ENCODE measurements around the gene NWD2. TPM values are rescaled to one million over a fixed set of nuclear protein-coding genes. Genes with fewer than 3 reads are reported as not detected.

Gene NWD2
- polyA plus RNA-seq, 2 donors: under 0.01 to 0.05 TPM

- 58 to 63% methylated on average over 3 of the region's 3 CpGs for WGBS, 2 donors
- Histone ChIP-seq H3K9me3 (ENCODE audit: control insufficient read depth in 2 of 2, insufficient read depth in 1 of 2, low read depth in 1 of 2, low read length in 1 of 2) (no peaks in the 10 kb centered on the region), H3K4me3 (ENCODE audit: low read depth in 1 of 2, low read length in 2 of 2) (no peak overlapping the region), H3K27ac (ENCODE audit: low read depth in 2 of 2, low read length in 1 of 2) (no peak overlapping the region), H3K27me3 (ENCODE audit: control insufficient read depth in 1 of 2, insufficient read depth in 2 of 2, low read length in 2 of 2) (no peaks in the 10 kb centered on the region), H3K36me3 (ENCODE audit: control insufficient read depth in 2 of 2, insufficient read depth in 2 of 2, low read length in 1 of 2) (no peaks in the 10 kb centered on the region), H3K4me1 (ENCODE audit: control insufficient read depth in 2 of 2, insufficient read depth in 2 of 2, low read length in 1 of 2) (no peaks in the 10 kb centered on the region)
Observed at GRCh38 chr4:37268319-37268718, 23.8 kb downstream of the NWD2 start.

GRCh38 chr4:37279121-37279520 lies 34.6 kb downstream of the NWD2 start:
- Histone ChIP-seq H3K4me3 (ENCODE audit: low read depth in 1 of 2, low read length in 2 of 2) (no peak overlapping the region), H3K27me3 (ENCODE audit: control insufficient read depth in 1 of 2, insufficient read depth in 2 of 2, low read length in 2 of 2) (no peaks in the 10 kb centered on the region), H3K27ac (ENCODE audit: low read depth in 2 of 2, low read length in 1 of 2) (no peak overlapping the region), H3K9me3 (ENCODE audit: control insufficient read depth in 2 of 2, insufficient read depth in 1 of 2, low read depth in 1 of 2, low read length in 1 of 2) (no peaks in the 10 kb centered on the region), H3K36me3 (ENCODE audit: control insufficient read depth in 2 of 2, insufficient read depth in 2 of 2, low read length in 1 of 2) (no peaks in the 10 kb centered on the region), H3K4me1 (ENCODE audit: control insufficient read depth in 2 of 2, insufficient read depth in 2 of 2, low read length in 1 of 2) (no peaks in the 10 kb centered on the region)
- 79 to 88% methylated on average over 1 of the region's 1 CpG for WGBS, 2 donors

- H3K9me3 ChIP-seq (ENCODE audit: control insufficient read depth in 2 of 2, insufficient read depth in 1 of 2, low read depth in 1 of 2, low read length in 1 of 2): no peaks in the 10 kb centered on the region
- 72 to 73% methylated on average over 6 of the region's 6 CpGs for WGBS, 2 donors
- H3K4me1 ChIP-seq (ENCODE audit: control insufficient read depth in 2 of 2, insufficient read depth in 2 of 2, low read length in 1 of 2): no peaks in the 10 kb centered on the region
- no peak overlapping the region for H3K4me3 ChIP-seq (ENCODE audit: low read depth in 1 of 2, low read length in 2 of 2)
- H3K27me3 ChIP-seq (ENCODE audit: control insufficient read depth in 1 of 2, insufficient read depth in 2 of 2, low read length in 2 of 2): no peaks in the 10 kb centered on the region
- H3K27ac ChIP-seq (ENCODE audit: low read depth in 2 of 2, low read length in 1 of 2): no peak overlapping the region
- H3K36me3 ChIP-seq (ENCODE audit: control insufficient read depth in 2 of 2, insufficient read depth in 2 of 2, low read length in 1 of 2): no peaks in the 10 kb centered on the region
Observed at GRCh38 chr4:37279894-37280592, 35.5 kb downstream of the NWD2 start.

GRCh38 chr4:37299468-37299867 lies 54.9 kb downstream of the NWD2 start:
- WGBS, 2 donors: 73 to 74% methylated on average over 1 of the region's 1 CpG
- H3K27ac ChIP-seq (ENCODE audit: low read depth in 2 of 2, low read length in 1 of 2): no peak overlapping the region
- H3K9me3 ChIP-seq (ENCODE audit: control insufficient read depth in 2 of 2, insufficient read depth in 1 of 2, low read depth in 1 of 2, low read length in 1 of 2): no peaks in the 10 kb centered on the region
- H3K4me3 ChIP-seq (ENCODE audit: low read depth in 1 of 2, low read length in 2 of 2): no peak overlapping the region
- H3K36me3 ChIP-seq (ENCODE audit: control insufficient read depth in 2 of 2, insufficient read depth in 2 of 2, low read length in 1 of 2): no peaks in the 10 kb centered on the region
- H3K27me3 ChIP-seq (ENCODE audit: control insufficient read depth in 1 of 2, insufficient read depth in 2 of 2, low read length in 2 of 2): no peaks in the 10 kb centered on the region
- H3K4me1 ChIP-seq (ENCODE audit: control insufficient read depth in 2 of 2, insufficient read depth in 2 of 2, low read length in 1 of 2): no peaks in the 10 kb centered on the region

GRCh38 chr4:37304612-37305011 lies 60.1 kb downstream of the NWD2 start:
- Histone ChIP-seq H3K4me1 (ENCODE audit: control insufficient read depth in 2 of 2, insufficient read depth in 2 of 2, low read length in 1 of 2) (no peaks in the 10 kb centered on the region), H3K9me3 (ENCODE audit: control insufficient read depth in 2 of 2, insufficient read depth in 1 of 2, low read depth in 1 of 2, low read length in 1 of 2) (peaks cover 0 to 11% of the 10 kb centered on the region in 2 donors), H3K27ac (ENCODE audit: low read depth in 2 of 2, low read length in 1 of 2) (no peak overlapping the region), H3K36me3 (ENCODE audit: control insufficient read depth in 2 of 2, insufficient read depth in 2 of 2, low read length in 1 of 2) (no peaks in the 10 kb centered on the region), H3K27me3 (ENCODE audit: control insufficient read depth in 1 of 2, insufficient read depth in 2 of 2, low read length in 2 of 2) (no peaks in the 10 kb centered on the region), H3K4me3 (ENCODE audit: low read depth in 1 of 2, low read length in 2 of 2) (no peak overlapping the region)
- WGBS, 2 donors: 80 to 87% methylated on average over 6 of the region's 6 CpGs

- Histone ChIP-seq H3K4me3 (ENCODE audit: low read depth in 1 of 2, low read length in 2 of 2) (no peak overlapping the region), H3K9me3 (ENCODE audit: control insufficient read depth in 2 of 2, insufficient read depth in 1 of 2, low read depth in 1 of 2, low read length in 1 of 2) (peaks cover 0 to 12% of the 10 kb centered on the region in 2 donors), H3K27ac (ENCODE audit: low read depth in 2 of 2, low read length in 1 of 2) (no peak overlapping the region), H3K4me1 (ENCODE audit: control insufficient read depth in 2 of 2, insufficient read depth in 2 of 2, low read length in 1 of 2) (no peaks in the 10 kb centered on the region), H3K36me3 (ENCODE audit: control insufficient read depth in 2 of 2, insufficient read depth in 2 of 2, low read length in 1 of 2) (no peaks in the 10 kb centered on the region), H3K27me3 (ENCODE audit: control insufficient read depth in 1 of 2, insufficient read depth in 2 of 2, low read length in 2 of 2) (no peaks in the 10 kb centered on the region)
- 66 to 76% methylated on average over 1 of the region's 1 CpG for WGBS, 2 donors
Observed at GRCh38 chr4:37305984-37306383, 61.4 kb downstream of the NWD2 start.

- Histone ChIP-seq H3K27me3 (ENCODE audit: control insufficient read depth in 1 of 2, insufficient read depth in 2 of 2, low read length in 2 of 2) (no peaks in the 10 kb centered on the region), H3K4me3 (ENCODE audit: low read depth in 1 of 2, low read length in 2 of 2) (no peak overlapping the region), H3K36me3 (ENCODE audit: control insufficient read depth in 2 of 2, insufficient read depth in 2 of 2, low read length in 1 of 2) (no peaks in the 10 kb centered on the region), H3K4me1 (ENCODE audit: control insufficient read depth in 2 of 2, insufficient read depth in 2 of 2, low read length in 1 of 2) (no peaks in the 10 kb centered on the region), H3K27ac (ENCODE audit: low read depth in 2 of 2, low read length in 1 of 2) (no peak overlapping the region), H3K9me3 (ENCODE audit: control insufficient read depth in 2 of 2, insufficient read depth in 1 of 2, low read depth in 1 of 2, low read length in 1 of 2) (no peaks in the 10 kb centered on the region)
- 16 to 18% methylated on average over 3 of the region's 3 CpGs for WGBS, 2 donors
Observed at GRCh38 chr4:37317104-37317643, 72.6 kb downstream of the NWD2 start.

GRCh38 chr4:37320513-37321235 lies 76.1 kb downstream of the NWD2 start:
- Histone ChIP-seq H3K4me1 (ENCODE audit: control insufficient read depth in 2 of 2, insufficient read depth in 2 of 2, low read length in 1 of 2) (no peaks in the 10 kb centered on the region), H3K36me3 (ENCODE audit: control insufficient read depth in 2 of 2, insufficient read depth in 2 of 2, low read length in 1 of 2) (no peaks in the 10 kb centered on the region), H3K9me3 (ENCODE audit: control insufficient read depth in 2 of 2, insufficient read depth in 1 of 2, low read depth in 1 of 2, low read length in 1 of 2) (no peaks in the 10 kb centered on the region), H3K4me3 (ENCODE audit: low read depth in 1 of 2, low read length in 2 of 2) (no peak overlapping the region), H3K27me3 (ENCODE audit: control insufficient read depth in 1 of 2, insufficient read depth in 2 of 2, low read length in 2 of 2) (no peaks in the 10 kb centered on the region), H3K27ac (ENCODE audit: low read depth in 2 of 2, low read length in 1 of 2) (no peak overlapping the region)
- WGBS, 2 donors: 35 to 45% methylated on average over 5 of the region's 5 CpGs

- 66 to 68% methylated on average over 2 of the region's 2 CpGs for WGBS, 2 donors
- no peaks in the 10 kb centered on the region for H3K27me3 ChIP-seq (ENCODE audit: control insufficient read depth in 1 of 2, insufficient read depth in 2 of 2, low read length in 2 of 2)
- no peaks in the 10 kb centered on the region for H3K36me3 ChIP-seq (ENCODE audit: control insufficient read depth in 2 of 2, insufficient read depth in 2 of 2, low read length in 1 of 2)
- no peaks in the 10 kb centered on the region for H3K9me3 ChIP-seq (ENCODE audit: control insufficient read depth in 2 of 2, insufficient read depth in 1 of 2, low read depth in 1 of 2, low read length in 1 of 2)
- H3K4me1 ChIP-seq (ENCODE audit: control insufficient read depth in 2 of 2, insufficient read depth in 2 of 2, low read length in 1 of 2): no peaks in the 10 kb centered on the region
- no peak overlapping the region for H3K27ac ChIP-seq (ENCODE audit: low read depth in 2 of 2, low read length in 1 of 2)
- no peak overlapping the region for H3K4me3 ChIP-seq (ENCODE audit: low read depth in 1 of 2, low read length in 2 of 2)
Observed at GRCh38 chr4:37322122-37322521, 77.6 kb downstream of the NWD2 start.

Data from esophagus (tissue), 2 donors.